Measurements from ENCODE around the gene CLEC2A.

Gene CLEC2A

DNA sequence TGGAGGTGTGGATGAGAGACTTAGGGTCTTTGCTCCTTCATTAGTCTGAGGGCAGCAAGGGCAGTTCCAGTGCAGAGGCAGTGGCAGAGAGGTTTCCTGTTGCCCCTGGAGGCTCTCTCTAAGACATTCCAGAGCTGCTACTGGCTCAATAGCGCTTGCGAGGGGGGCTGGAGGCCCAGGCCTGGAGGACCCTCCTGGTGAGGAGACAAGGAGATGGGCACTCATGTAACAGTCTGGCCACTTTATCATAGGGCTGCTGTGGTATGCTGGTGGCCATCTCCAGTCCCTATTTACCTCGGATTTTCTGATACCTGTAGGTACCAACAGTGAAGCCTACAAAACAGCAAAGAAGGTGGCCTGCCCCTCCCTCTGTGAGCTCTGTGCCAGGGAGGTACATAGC is 12.7 kb downstream of the CLEC2A start:
- H3K4me1 Mint-ChIP-seq (ENCODE audit: low read depth), result peaks cover 15% of the 10 kb centered on the region
- peaks cover 4% of the 10 kb centered on the region for H3K9me3 Mint-ChIP-seq
- H3K4me3 Mint-ChIP-seq, result no peak overlapping the region
- no peak overlapping the region for H3K27ac Mint-ChIP-seq
- H3K36me3 Mint-ChIP-seq (ENCODE audit: low read depth), result peaks cover 4% of the 10 kb centered on the region
- H3K27me3 Mint-ChIP-seq (ENCODE audit: low read depth), result peaks cover 32% of the 10 kb centered on the region

DNA sequence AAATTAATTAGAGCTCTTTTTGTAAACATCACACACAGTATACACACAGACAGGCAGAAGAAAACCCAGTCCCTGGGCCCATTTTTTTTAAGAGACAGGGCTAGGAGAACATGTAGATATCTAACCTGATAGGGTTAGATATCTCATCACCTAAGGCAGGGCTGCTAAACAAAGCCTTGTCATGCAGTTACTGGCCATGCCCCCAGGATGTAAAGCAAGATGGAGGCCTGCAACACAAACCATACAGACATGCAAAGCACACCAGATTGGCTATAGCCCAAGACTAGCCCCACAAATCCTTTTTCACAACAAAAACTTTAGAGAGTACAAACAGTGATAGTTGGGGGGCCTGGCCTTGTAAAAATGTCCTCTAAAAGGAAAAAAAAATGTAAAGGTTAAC is 20.5 kb downstream of the CLEC2A start:
- Mint-ChIP-seq H3K36me3 (ENCODE audit: low read depth) (peaks cover 24% of the 10 kb centered on the region), H3K4me3 (no peak overlapping the region), H3K27me3 (ENCODE audit: low read depth) (peaks cover 14% of the 10 kb centered on the region), H3K27ac (no peak overlapping the region), H3K9me3 (peaks cover 60% of the 10 kb centered on the region), H3K4me1 (ENCODE audit: low read depth) (peaks cover 8% of the 10 kb centered on the region)

GRCh38 chr12:9910716-9911421 is 21.3 kb downstream of the CLEC2A start:
- Mint-ChIP-seq H3K9me3 (peaks cover 63% of the 10 kb centered on the region), H3K27ac (no peak overlapping the region), H3K27me3 (ENCODE audit: low read depth) (peaks cover 12% of the 10 kb centered on the region), H3K36me3 (ENCODE audit: low read depth) (peaks cover 26% of the 10 kb centered on the region), H3K4me3 (no peak overlapping the region), H3K4me1 (ENCODE audit: low read depth) (peaks cover 13% of the 10 kb centered on the region)

DNA sequence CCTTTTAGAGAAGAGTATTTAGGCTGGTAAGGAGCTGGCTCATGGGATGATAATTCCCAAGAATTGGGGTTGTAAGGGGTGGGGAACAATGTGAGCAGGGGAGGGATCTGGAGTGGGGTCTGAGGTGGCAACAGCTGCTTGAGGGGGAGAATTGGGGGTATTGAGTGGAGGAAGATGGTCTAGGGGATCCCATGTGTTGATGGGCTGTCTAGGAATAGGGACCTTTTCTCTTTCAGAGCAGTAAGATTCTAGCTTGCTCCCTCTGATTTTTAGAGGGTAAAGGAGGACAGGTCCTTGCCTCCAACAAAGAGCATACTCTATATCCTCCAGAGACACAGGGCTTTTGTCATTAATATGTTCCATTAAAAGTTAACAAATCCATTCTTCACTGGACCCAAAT is 22.4 kb downstream of the CLEC2A start:
- peaks cover 13% of the 10 kb centered on the region for H3K4me1 Mint-ChIP-seq (ENCODE audit: low read depth)
- peaks cover 71% of the 10 kb centered on the region for H3K9me3 Mint-ChIP-seq
- H3K27me3 Mint-ChIP-seq (ENCODE audit: low read depth), result peaks cover 7% of the 10 kb centered on the region
- H3K27ac Mint-ChIP-seq, result no peak overlapping the region
- H3K4me3 Mint-ChIP-seq, result no peak overlapping the region
- H3K36me3 Mint-ChIP-seq (ENCODE audit: low read depth), result peaks cover 32% of the 10 kb centered on the region

GRCh38 chr12:9908350-9908749 is 23.8 kb downstream of the CLEC2A start:
- peaks cover 13% of the 10 kb centered on the region for H3K4me1 Mint-ChIP-seq (ENCODE audit: low read depth)
- peaks cover 32% of the 10 kb centered on the region for H3K36me3 Mint-ChIP-seq (ENCODE audit: low read depth)
- H3K4me3 Mint-ChIP-seq, result no peak overlapping the region
- no peaks in the 10 kb centered on the region for H3K27me3 Mint-ChIP-seq (ENCODE audit: low read depth)
- H3K9me3 Mint-ChIP-seq, result peaks cover 78% of the 10 kb centered on the region
- H3K27ac Mint-ChIP-seq, result no peak overlapping the region

- Mint-ChIP-seq H3K4me1 (ENCODE audit: low read depth) (peaks cover 13% of the 10 kb centered on the region), H3K9me3 (peaks cover 82% of the 10 kb centered on the region), H3K27ac (no peak overlapping the region), H3K27me3 (ENCODE audit: low read depth) (no peaks in the 10 kb centered on the region), H3K36me3 (ENCODE audit: low read depth) (peaks cover 33% of the 10 kb centered on the region), H3K4me3 (no peak overlapping the region)
These were observed 24.4 kb downstream of the CLEC2A start for GRCh38 chr12:9907769-9908168.

GRCh38 chr12:9906873-9907272 is 25.3 kb downstream of the CLEC2A start:
- peak overlapping the region; percentile 27 for H3K4me3 Mint-ChIP-seq

DNA sequence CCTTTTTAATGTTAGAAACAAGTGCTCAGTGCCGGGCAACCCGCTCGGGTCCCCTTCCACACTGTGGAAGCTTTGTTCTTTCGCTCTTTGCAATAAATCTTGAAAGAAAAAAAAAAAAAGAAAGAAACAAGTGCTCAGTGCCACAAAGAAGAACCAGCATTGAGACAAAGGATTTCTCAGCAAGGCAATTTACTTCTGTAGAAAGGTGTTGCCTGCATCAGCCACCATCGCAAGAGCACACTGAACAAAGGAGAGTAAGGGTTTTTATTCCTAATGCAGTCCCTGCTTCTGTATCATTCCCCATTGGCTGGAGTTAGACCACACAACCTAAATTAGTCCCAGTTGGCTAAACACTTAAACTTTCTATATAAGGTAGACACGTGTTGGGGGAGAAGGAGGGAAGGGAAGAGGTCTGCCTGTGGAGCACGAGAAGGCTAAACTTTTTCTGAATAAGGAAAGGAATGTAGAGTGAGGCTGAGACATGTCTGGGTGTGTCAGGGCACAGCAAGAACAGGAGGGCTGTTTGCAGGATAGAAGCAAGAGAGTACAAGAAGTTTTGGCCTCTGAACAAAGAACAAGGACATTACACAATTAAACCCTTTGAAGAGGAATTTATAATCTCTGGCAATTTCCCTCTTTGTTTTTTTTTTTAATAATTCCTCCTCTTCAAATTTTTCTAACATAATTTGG is 29.5 kb downstream of the CLEC2A start:
- Mint-ChIP-seq H3K4me3 (no peak overlapping the region), H3K27ac (no peak overlapping the region), H3K27me3 (ENCODE audit: low read depth) (peaks cover 11% of the 10 kb centered on the region), H3K9me3 (peaks cover 50% of the 10 kb centered on the region), H3K4me1 (ENCODE audit: low read depth) (peaks cover 13% of the 10 kb centered on the region), H3K36me3 (ENCODE audit: low read depth) (peaks cover 23% of the 10 kb centered on the region)

More at GRCh38 chr12:9906873-9907272, 25.3 kb downstream of the CLEC2A start:
- Mint-ChIP-seq H3K36me3 (ENCODE audit: low read depth) (peaks cover 34% of the 10 kb centered on the region), H3K27ac (peak overlapping the region; percentile 71), H3K4me1 (ENCODE audit: low read depth) (peaks cover 13% of the 10 kb centered on the region), H3K9me3 (peaks cover 84% of the 10 kb centered on the region), H3K27me3 (ENCODE audit: low read depth) (no peaks in the 10 kb centered on the region)

DNA sequence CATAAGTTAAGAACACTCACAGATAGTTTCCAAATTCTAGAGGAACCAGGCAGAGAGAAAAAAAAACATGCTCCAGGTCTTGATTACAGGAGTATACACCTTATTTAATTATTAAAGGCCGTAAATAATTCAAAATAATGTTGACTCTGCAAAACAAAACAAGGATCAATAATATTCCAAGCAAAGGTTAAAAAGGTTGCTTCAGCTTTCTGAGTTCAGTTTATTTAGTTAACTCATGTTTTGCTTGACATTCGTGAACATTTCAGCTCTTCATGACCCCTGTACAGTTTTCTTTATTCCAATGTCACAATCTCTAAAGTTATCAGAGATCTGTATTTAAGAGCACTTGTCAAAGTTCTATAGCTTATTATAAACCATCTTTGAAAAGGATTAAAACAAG is 31.2 kb downstream of the CLEC2A start:
- Mint-ChIP-seq H3K27ac (no peak overlapping the region), H3K9me3 (peaks cover 39% of the 10 kb centered on the region), H3K36me3 (ENCODE audit: low read depth) (peaks cover 20% of the 10 kb centered on the region), H3K4me3 (no peak overlapping the region), H3K27me3 (ENCODE audit: low read depth) (peaks cover 11% of the 10 kb centered on the region), H3K4me1 (ENCODE audit: low read depth) (no peaks in the 10 kb centered on the region)

DNA sequence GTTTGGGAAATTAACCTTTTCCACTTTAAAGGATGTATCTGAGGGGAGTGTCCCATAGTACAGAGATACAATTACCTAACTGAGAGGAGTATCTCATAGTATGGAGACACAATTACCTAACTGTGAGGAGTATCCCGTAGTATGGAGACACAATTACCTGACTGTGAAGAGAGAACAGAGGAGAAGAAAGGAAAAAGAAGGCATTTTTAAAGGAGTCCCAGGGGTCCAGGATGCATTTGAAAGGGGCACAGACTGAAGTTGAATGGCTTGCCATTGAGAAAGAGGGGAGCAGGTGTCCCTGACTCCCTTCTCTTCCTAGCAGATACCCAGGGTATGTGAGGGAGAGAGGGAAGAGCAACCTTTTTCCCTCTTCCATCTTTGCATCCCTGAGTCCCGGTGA is 33.0 kb downstream of the CLEC2A start:
- no peak overlapping the region for H3K4me3 Mint-ChIP-seq
- H3K9me3 Mint-ChIP-seq, result peaks cover 27% of the 10 kb centered on the region
- no peak overlapping the region for H3K27ac Mint-ChIP-seq
- H3K4me1 Mint-ChIP-seq (ENCODE audit: low read depth), result no peaks in the 10 kb centered on the region
- H3K36me3 Mint-ChIP-seq (ENCODE audit: low read depth), result peaks cover 14% of the 10 kb centered on the region
- H3K27me3 Mint-ChIP-seq (ENCODE audit: low read depth), result peaks cover 18% of the 10 kb centered on the region

DNA sequence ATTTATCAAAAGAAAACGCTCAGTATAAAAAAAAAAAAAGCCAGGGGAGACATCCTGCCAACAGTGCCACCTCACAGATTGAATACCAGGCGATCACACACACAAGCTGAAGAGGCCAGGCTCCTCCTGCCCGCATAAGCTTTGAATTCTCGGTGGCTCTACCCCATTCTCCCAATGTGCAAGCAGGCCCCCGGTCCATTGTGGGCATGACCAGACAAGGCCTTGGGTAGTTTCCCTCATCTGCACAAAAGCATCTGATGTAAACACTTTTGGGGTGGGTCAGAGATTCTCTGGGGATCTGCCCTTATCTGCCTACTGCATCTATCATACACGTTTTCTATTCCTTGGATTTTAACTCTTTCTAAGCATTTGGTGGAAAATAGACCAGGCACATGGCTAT is 34.6 kb downstream of the CLEC2A start:
- H3K9me3 Mint-ChIP-seq, result peaks cover 11% of the 10 kb centered on the region
- peaks cover 30% of the 10 kb centered on the region for H3K27me3 Mint-ChIP-seq (ENCODE audit: low read depth)
- H3K27ac Mint-ChIP-seq, result no peak overlapping the region
- H3K36me3 Mint-ChIP-seq (ENCODE audit: low read depth), result peaks cover 9% of the 10 kb centered on the region
- H3K4me1 Mint-ChIP-seq (ENCODE audit: low read depth), result peaks cover 4% of the 10 kb centered on the region
- H3K4me3 Mint-ChIP-seq, result no peak overlapping the region

GRCh38 chr12:9895215-9895971 is 36.8 kb downstream of the CLEC2A start:
- H3K27ac Mint-ChIP-seq, result no peak overlapping the region
- H3K9me3 Mint-ChIP-seq, result no peaks in the 10 kb centered on the region
- H3K27me3 Mint-ChIP-seq (ENCODE audit: low read depth), result peaks cover 31% of the 10 kb centered on the region
- H3K36me3 Mint-ChIP-seq (ENCODE audit: low read depth), result no peaks in the 10 kb centered on the region
- H3K4me1 Mint-ChIP-seq (ENCODE audit: low read depth), result peaks cover 4% of the 10 kb centered on the region
- no peak overlapping the region for H3K4me3 Mint-ChIP-seq

- Mint-ChIP-seq H3K27me3 (ENCODE audit: low read depth) (peaks cover 20% of the 10 kb centered on the region), H3K36me3 (ENCODE audit: low read depth) (no peaks in the 10 kb centered on the region), H3K9me3 (no peaks in the 10 kb centered on the region), H3K4me1 (ENCODE audit: low read depth) (peaks cover 4% of the 10 kb centered on the region), H3K27ac (no peak overlapping the region), H3K4me3 (no peak overlapping the region)
These were observed 43.4 kb downstream of the CLEC2A start for GRCh38 chr12:9888665-9889273.

- H3K27ac Mint-ChIP-seq, result no peak overlapping the region
- H3K9me3 Mint-ChIP-seq, result no peaks in the 10 kb centered on the region
- peaks cover 10% of the 10 kb centered on the region for H3K4me1 Mint-ChIP-seq (ENCODE audit: low read depth)
- H3K4me3 Mint-ChIP-seq, result no peak overlapping the region
- H3K27me3 Mint-ChIP-seq (ENCODE audit: low read depth), result peaks cover 9% of the 10 kb centered on the region
- H3K36me3 Mint-ChIP-seq (ENCODE audit: low read depth), result no peaks in the 10 kb centered on the region
These were observed 49.0 kb downstream of the CLEC2A start for GRCh38 chr12:9883175-9883574.
